Measurements from ENCODE around the gene LGALS3BP. TPM values are rescaled to one million over a fixed set of nuclear protein-coding genes. Genes with fewer than 3 reads are reported as not detected.

Gene LGALS3BP
- total RNA-seq, 1 experiment from 2014 or later, result 389 TPM

DNA sequence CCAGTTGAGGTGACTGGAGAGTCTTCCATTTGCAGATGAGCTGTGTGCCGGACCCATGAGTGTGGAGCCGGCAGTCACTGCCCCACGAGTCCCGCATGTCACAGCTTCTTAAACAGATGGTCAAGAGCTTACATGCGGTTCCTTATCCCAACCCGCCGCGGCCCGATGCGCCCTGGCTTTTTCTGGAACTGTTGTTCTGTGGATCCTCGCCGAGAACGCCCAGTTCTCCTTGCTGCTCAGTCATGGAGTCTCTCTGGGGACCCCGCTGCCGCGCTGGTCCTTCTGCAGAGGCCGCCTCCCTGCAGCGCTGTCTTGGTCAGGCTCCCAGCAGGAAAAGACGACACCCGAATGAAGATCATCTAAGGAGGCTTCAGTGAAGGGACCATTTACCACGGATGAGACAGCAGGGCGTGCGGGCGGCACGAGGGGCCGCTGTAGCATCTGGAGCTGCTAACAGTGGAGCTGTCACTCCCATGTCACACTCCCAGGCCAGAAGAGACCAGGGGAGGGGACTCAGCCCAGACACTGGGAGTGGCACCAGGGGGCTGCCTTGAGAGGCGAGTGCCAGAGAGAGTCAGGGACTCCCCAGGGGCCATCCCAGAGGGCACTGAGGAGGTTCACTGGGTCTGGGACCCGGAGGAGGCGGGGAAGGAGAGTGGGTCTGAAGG is 10.8 kb upstream of the LGALS3BP start:
- intact Hi-C loops (cut with micrococcal nuclease), result no loop called here
- no TSS peak for BruUV-seq (replicated peaks)
- no peaks in the 10 kb centered on the region for H3K27me3 ChIP-seq (ENCODE audit: insufficient read depth, low read length)

More for the DNA sequence above, 10.8 kb upstream of the LGALS3BP start:
- no peaks in the 10 kb centered on the region for H3K9me2 ChIP-seq (ENCODE audit: insufficient read depth)
- ChIA-PET POLR2A (no interaction called here), CTCF (interaction anchor here (1.4 kb wide), 1 partner anchor 19 kb away, joined by 3 read pairs; the partner anchor contains the start of gene CANT1), RAD21 (ENCODE audit: low non-redundant PET in 1 of 2, low total read pairs in 2 of 2, uncharacterized antibody in 2 of 2, unreplicated experiment in 2 of 2) (no interaction called here)
- no peaks in the 10 kb centered on the region; the same call in 1 of the 2 replicates for H4K20me1 ChIP-seq (ENCODE audit: insufficient read depth)
- H3K79me2 ChIP-seq (ENCODE audit: insufficient read depth, low read length), result peaks cover 22% of the 10 kb centered on the region
- H3K9me3 ChIP-seq (ENCODE audit: control insufficient read depth in 1 of 2, insufficient read depth in 1 of 2, low read depth in 1 of 2, low read length in 2 of 2), result no peaks in the 10 kb centered on the region
- no peak overlapping the region for H2AFZ ChIP-seq (ENCODE audit: low read depth, low read length, poor library complexity, severe bottlenecking)
- H3K9ac ChIP-seq (ENCODE audit: low read length), result no peak overlapping the region
- ATAC-seq (no peak), DNase-seq (ENCODE audit: low read depth, low spot score) (no peak)
- no peak overlapping the region for H3K4me3 ChIP-seq (replicated peaks in 1 of 2; ENCODE audit: low read depth in 1 of 2, low read length in 2 of 2)
- peaks cover 15 to 28% of the 10 kb centered on the region in 2 experiments for H3K4me1 ChIP-seq (ENCODE audit: control insufficient read depth in 1 of 2, insufficient read depth in 2 of 2, low read length in 2 of 2)
- no peak overlapping the region for H3K27ac ChIP-seq (ENCODE audit: low read depth, low read length)
- H3K36me3 ChIP-seq (ENCODE audit: control insufficient read depth in 1 of 2, insufficient read depth in 2 of 2, low read length in 2 of 2), result peaks cover 25 to 51% of the 10 kb centered on the region in 2 experiments; a peak in 3 of 4 replicates
- TF ChIP-seq EZH2 (IDR thresholded peaks at IDR 0.05) (no peak), ELF1 (IDR thresholded peaks at IDR 0.05; ENCODE audit: borderline replicate concordance, low read depth) (no peak), CBX3 (IDR thresholded peaks at IDR 0.05; ENCODE audit: low read depth) (no peak), ZFX (IDR thresholded peaks at IDR 0.05) (no peak), POLR2AphosphoS5 (IDR thresholded peaks at IDR 0.05; ENCODE audit: low read depth, low read length) (no peak), FOSL1 (IDR thresholded peaks at IDR 0.05; ENCODE audit: low read depth) (no peak), ZBTB33 (IDR thresholded peaks at IDR 0.05; ENCODE audit: extremely low read depth, insufficient replicate concordance, low read length) (no peak), POLR2A (IDR thresholded peaks at IDR 0.05; ENCODE audit: borderline replicate concordance, extremely low read depth, insufficient read depth, insufficient read length) (no peak), CEBPB (IDR thresholded peaks at IDR 0.05; ENCODE audit: low read depth) (no peak), YY1 (IDR thresholded peaks at IDR 0.05; ENCODE audit: extremely low read depth, insufficient replicate concordance, low read depth, low read length) (no peak), EZH2phosphoT487 (IDR thresholded peaks at IDR 0.05; ENCODE audit: borderline replicate concordance) (no peak), ZNF274 (IDR thresholded peaks at IDR 0.05; ENCODE audit: low read depth, low read length) (no peak), JUND (IDR thresholded peaks at IDR 0.05) (no peak), TCF7L2 (IDR thresholded peaks at IDR 0.05; ENCODE audit: borderline replicate concordance, extremely low read depth, insufficient read depth, insufficient read length) (no peak), SIN3A (IDR thresholded peaks at IDR 0.05; ENCODE audit: low read depth) (no peak)
- TF ChIP-seq, protein P1, sequence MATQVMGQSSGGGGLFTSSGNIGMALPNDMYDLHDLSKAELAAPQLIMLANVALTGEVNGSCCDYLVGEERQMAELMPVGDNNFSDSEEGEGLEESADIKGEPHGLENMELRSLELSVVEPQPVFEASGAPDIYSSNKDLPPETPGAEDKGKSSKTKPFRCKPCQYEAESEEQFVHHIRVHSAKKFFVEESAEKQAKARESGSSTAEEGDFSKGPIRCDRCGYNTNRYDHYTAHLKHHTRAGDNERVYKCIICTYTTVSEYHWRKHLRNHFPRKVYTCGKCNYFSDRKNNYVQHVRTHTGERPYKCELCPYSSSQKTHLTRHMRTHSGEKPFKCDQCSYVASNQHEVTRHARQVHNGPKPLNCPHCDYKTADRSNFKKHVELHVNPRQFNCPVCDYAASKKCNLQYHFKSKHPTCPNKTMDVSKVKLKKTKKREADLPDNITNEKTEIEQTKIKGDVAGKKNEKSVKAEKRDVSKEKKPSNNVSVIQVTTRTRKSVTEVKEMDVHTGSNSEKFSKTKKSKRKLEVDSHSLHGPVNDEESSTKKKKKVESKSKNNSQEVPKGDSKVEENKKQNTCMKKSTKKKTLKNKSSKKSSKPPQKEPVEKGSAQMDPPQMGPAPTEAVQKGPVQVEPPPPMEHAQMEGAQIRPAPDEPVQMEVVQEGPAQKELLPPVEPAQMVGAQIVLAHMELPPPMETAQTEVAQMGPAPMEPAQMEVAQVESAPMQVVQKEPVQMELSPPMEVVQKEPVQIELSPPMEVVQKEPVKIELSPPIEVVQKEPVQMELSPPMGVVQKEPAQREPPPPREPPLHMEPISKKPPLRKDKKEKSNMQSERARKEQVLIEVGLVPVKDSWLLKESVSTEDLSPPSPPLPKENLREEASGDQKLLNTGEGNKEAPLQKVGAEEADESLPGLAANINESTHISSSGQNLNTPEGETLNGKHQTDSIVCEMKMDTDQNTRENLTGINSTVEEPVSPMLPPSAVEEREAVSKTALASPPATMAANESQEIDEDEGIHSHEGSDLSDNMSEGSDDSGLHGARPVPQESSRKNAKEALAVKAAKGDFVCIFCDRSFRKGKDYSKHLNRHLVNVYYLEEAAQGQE (IDR thresholded peaks at IDR 0.05; ENCODE audit: low read depth), result no peak
- TF ChIP-seq, protein P2, sequence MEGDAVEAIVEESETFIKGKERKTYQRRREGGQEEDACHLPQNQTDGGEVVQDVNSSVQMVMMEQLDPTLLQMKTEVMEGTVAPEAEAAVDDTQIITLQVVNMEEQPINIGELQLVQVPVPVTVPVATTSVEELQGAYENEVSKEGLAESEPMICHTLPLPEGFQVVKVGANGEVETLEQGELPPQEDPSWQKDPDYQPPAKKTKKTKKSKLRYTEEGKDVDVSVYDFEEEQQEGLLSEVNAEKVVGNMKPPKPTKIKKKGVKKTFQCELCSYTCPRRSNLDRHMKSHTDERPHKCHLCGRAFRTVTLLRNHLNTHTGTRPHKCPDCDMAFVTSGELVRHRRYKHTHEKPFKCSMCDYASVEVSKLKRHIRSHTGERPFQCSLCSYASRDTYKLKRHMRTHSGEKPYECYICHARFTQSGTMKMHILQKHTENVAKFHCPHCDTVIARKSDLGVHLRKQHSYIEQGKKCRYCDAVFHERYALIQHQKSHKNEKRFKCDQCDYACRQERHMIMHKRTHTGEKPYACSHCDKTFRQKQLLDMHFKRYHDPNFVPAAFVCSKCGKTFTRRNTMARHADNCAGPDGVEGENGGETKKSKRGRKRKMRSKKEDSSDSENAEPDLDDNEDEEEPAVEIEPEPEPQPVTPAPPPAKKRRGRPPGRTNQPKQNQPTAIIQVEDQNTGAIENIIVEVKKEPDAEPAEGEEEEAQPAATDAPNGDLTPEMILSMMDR (IDR thresholded peaks at IDR 0.05 in 2 of 3, conservative IDR thresholded peaks at IDR 0.05 in 1 of 3; ENCODE audit: borderline replicate concordance in 1 of 3, insufficient read depth in 1 of 3, low read depth in 2 of 3, low read length in 2 of 3), result no peak
- TF ChIP-seq, protein P3, sequence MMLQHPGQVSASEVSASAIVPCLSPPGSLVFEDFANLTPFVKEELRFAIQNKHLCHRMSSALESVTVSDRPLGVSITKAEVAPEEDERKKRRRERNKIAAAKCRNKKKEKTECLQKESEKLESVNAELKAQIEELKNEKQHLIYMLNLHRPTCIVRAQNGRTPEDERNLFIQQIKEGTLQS (IDR thresholded peaks at IDR 0.05), result no peak
- no peak overlapping the region for H3K4me2 ChIP-seq (ENCODE audit: low read length)
